Common myeloid progenitor, CD34-positive (primary cell): Measurements from ENCODE around the gene CDK5R1.
A peak's percentile ranks its signal among the peaks of the same experiment; 100 is the strongest.

Source experiments
- CTCF ChIA-PET: fragments of 350-600 bp; sonication (Branson Sonifier 250); formaldehyde crosslinking; loops from one replicate; lab custom pipeline; 2021; ENCODE audit warnings: antibody characterized with exemption; lab: Charles Lee
- POLR2A ChIA-PET: fragments of 350-600 bp; sonication (Branson Sonifier 250); formaldehyde crosslinking; loops from one replicate; lab custom pipeline; 2021; ENCODE audit warnings: antibody characterized with exemption; lab: Charles Lee
- DNase-seq, 3 donors: peaks; one replicate each; pipeline versions ENCODE4 v3.0.0 to v3.0.0-alpha.2; 2013
- H3K27ac ChIP-seq, 2 experiments: 1 replicate in 1 of 2; 2 replicates in 1 of 2; pipeline ENCODE4 v1.7.0; 2013; ENCODE audit warnings: inconsistent platforms in 2 of 2, low read length in 2 of 2, mild to moderate bottlenecking in 2 of 2, low read depth in 1 of 2, moderate library complexity in 1 of 2; ENCODE audit not compliant: severe bottlenecking in 2 of 2, insufficient read depth in 1 of 2, poor library complexity in 1 of 2
- H3K27me3 ChIP-seq, 5 experiments: replicated peaks in 2 of 5; 1 replicate in 3 of 5; 2 replicates in 2 of 5; pipeline versions ENCODE4 v1.6.1 to v1.7.0; 2013; ENCODE audit warnings: low read length in 4 of 5, mild to moderate bottlenecking in 2 of 5, moderate library complexity in 2 of 5, inconsistent platforms in 1 of 5; ENCODE audit not compliant: insufficient read depth in 5 of 5, control insufficient read depth in 4 of 5
- H3K36me3 ChIP-seq, 4 experiments: 1 replicate in 2 of 4; 2 replicates in 2 of 4; pipeline versions ENCODE4 v1.6.1 to v1.7.0; 2013; ENCODE audit warnings: low read length in 3 of 4, control low read depth in 1 of 4, mild to moderate bottlenecking in 1 of 4; ENCODE audit not compliant: control insufficient read depth in 4 of 4, insufficient read depth in 4 of 4
- H3K4me1 ChIP-seq, 4 experiments: 1 replicate in 3 of 4; 2 replicates in 1 of 4; pipeline versions ENCODE4 v1.6.1 to v1.7.1; 2013; ENCODE audit warnings: low read length in 3 of 4, mild to moderate bottlenecking in 3 of 4, control low read depth in 1 of 4, inconsistent platforms in 1 of 4, moderate library complexity in 1 of 4; ENCODE audit not compliant: control insufficient read depth in 4 of 4, insufficient read depth in 4 of 4; ENCODE audit errors: control extremely low read depth in 1 of 4
- H3K4me3 ChIP-seq, 7 experiments: 1 replicate in 4 of 7; 2 replicates in 3 of 7; pipeline versions ENCODE4 v1.5.1 to v1.7.0; 2013; ENCODE audit warnings: mild to moderate bottlenecking in 7 of 7, low read length in 6 of 7, moderate library complexity in 6 of 7, inconsistent platforms in 2 of 7, low read depth in 2 of 7, control low read depth in 1 of 7; ENCODE audit not compliant: insufficient read depth in 4 of 7, control insufficient read depth in 1 of 7; ENCODE audit errors: extremely low read depth in 1 of 7
- H3K9me3 ChIP-seq, 5 experiments: 1 replicate in 4 of 5; 2 replicates in 1 of 5; pipeline versions ENCODE4 v1.6.1 to v1.7.1; 2013; ENCODE audit warnings: low read length in 4 of 5, mild to moderate bottlenecking in 2 of 5, inconsistent platforms in 1 of 5, low read depth in 1 of 5, moderate library complexity in 1 of 5; ENCODE audit not compliant: control insufficient read depth in 4 of 5, insufficient read depth in 2 of 5; ENCODE audit errors: control extremely low read depth in 1 of 5
- WGBS: methylation state at CpG from one replicate; pipeline ENCODE4 v1.1.5; 2013; ENCODE audit not compliant: insufficient coverage; 5-methylcytosine and 5-hydroxymethylcytosine counted together

Gene CDK5R1

GRCh38 chr17:32525122-32525521 lies 38.3 kb downstream of the CDK5R1 start:
- 76% methylated on average over 2 of the region's 4 CpGs for WGBS
- Histone ChIP-seq H3K36me3 (no peaks in the 10 kb centered on the region), H3K4me3 (no peak overlapping the region), H3K9me3 (no peaks in the 10 kb centered on the region), H3K4me1 (peaks cover 0 to 6% (median 3%) of the 10 kb centered on the region in 4 experiments), H3K27me3 (peaks cover 0 to 17% (median 8%) of the 10 kb centered on the region in 5 experiments), H3K27ac (no peak overlapping the region)
- POLR2A ChIA-PET: no interaction called here
- CTCF ChIA-PET: no interaction called here
- DNase-seq: peak in 1 of 3 donors; percentile 21

- H3K9me3 ChIP-seq: no peaks in the 10 kb centered on the region
- H3K27me3 ChIP-seq: peaks cover 0 to 3% (median 0%) of the 10 kb centered on the region in 5 experiments
- 98% methylated on average over 4 of the region's 4 CpGs for WGBS
- ChIA-PET POLR2A (no interaction called here), CTCF (interaction anchor here (1.4 kb wide), 1 partner anchor 15 kb away, joined by 3 read pairs; no protein-coding TSS in a partner anchor)
- H3K36me3 ChIP-seq: no peaks in the 10 kb centered on the region
- H3K4me1 ChIP-seq: no peaks in the 10 kb centered on the region
- H3K4me3 ChIP-seq: no peak overlapping the region
- H3K27ac ChIP-seq: no peak overlapping the region
- no peak for DNase-seq
Observed at GRCh38 chr17:32527146-32527545, 40.4 kb downstream of the CDK5R1 start.

GRCh38 chr17:32528825-32529224 lies 42.0 kb downstream of the CDK5R1 start:
- DNase-seq: no peak

GRCh38 chr17:32529604-32530003 lies 42.8 kb downstream of the CDK5R1 start:
- ChIA-PET POLR2A (no interaction called here), CTCF (no interaction called here)
- no peak overlapping the region for H3K4me3 ChIP-seq
- WGBS: 91% methylated on average over 9 of the region's 10 CpGs
- no peaks in the 10 kb centered on the region for H3K36me3 ChIP-seq
- peaks cover 0 to 1% (median 0%) of the 10 kb centered on the region in 5 experiments for H3K27me3 ChIP-seq
- H3K27ac ChIP-seq: no peak overlapping the region
- no peaks in the 10 kb centered on the region for H3K9me3 ChIP-seq
- no peak for DNase-seq
- no peaks in the 10 kb centered on the region for H3K4me1 ChIP-seq

More at GRCh38 chr17:32528825-32529224, 42.0 kb downstream of the CDK5R1 start:
- no peaks in the 10 kb centered on the region for H3K36me3 ChIP-seq
- H3K27me3 ChIP-seq: peaks cover 0 to 1% (median 0%) of the 10 kb centered on the region in 5 experiments
- H3K27ac ChIP-seq: no peak overlapping the region
- H3K9me3 ChIP-seq: no peaks in the 10 kb centered on the region
- no peaks in the 10 kb centered on the region for H3K4me1 ChIP-seq
- POLR2A ChIA-PET: no interaction called here
- no peak overlapping the region for H3K4me3 ChIP-seq
- 88% methylated on average over 6 of the region's 7 CpGs for WGBS
- CTCF ChIA-PET: no interaction called here

- WGBS: 88% methylated on average over 3 of the region's 3 CpGs
- no peaks in the 10 kb centered on the region for H3K4me1 ChIP-seq
- H3K4me3 ChIP-seq: no peak overlapping the region
- no peak overlapping the region for H3K27ac ChIP-seq
- ChIA-PET POLR2A (no interaction called here), CTCF (no interaction called here)
- H3K27me3 ChIP-seq: no peaks in the 10 kb centered on the region
- no peaks in the 10 kb centered on the region for H3K36me3 ChIP-seq
- no peak for DNase-seq
- H3K9me3 ChIP-seq: no peaks in the 10 kb centered on the region
Observed at GRCh38 chr17:32533296-32533695, 46.5 kb downstream of the CDK5R1 start.

DNA sequence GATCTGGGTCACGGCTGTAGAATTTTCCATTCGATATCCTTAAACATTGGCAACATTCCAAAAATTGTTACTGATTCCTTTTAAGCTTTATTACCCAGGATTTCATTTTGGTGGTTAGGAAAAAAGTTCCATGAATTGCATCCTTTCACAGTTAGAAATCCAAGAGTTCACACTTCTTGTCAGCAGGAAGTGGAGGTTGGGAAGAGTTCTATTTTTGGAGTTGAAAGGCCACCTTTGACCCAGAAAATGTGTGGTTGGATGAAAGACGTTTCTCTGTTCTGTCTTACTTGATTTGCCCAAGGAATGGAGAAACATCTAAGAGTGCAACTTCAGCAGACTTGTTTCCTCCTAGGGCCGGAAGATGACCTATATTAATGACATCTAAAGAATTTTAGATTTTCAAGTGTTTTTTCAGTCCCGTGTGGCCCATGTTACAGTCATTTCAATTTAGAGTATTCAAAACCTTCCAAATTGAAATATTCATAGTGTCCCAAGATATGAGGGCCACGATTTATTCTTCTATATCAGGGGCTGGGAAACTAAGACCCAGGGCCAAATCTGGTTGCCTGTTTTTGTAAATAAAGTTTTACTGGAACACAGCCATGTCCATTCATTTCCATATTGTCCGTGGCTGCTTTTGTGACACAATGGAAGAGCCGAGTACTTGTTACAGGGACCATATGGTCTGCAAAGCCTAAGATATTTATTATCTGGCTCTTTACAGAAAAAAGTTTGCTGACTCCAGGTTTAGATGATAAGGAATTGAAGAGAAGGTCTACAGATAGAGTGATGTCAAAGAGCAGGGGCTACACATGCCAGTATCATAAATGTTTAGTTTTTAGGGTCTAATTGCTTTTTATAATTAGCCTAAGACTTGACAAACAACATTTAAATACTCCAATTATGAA lies 50.2 kb downstream of the CDK5R1 start:
- H3K4me1 ChIP-seq: no peaks in the 10 kb centered on the region
- no peaks in the 10 kb centered on the region for H3K9me3 ChIP-seq
- 96% methylated on average over 4 of the region's 8 CpGs for WGBS
- no peaks in the 10 kb centered on the region for H3K36me3 ChIP-seq
- POLR2A ChIA-PET: no interaction called here
- CTCF ChIA-PET: interaction anchor here (1.2 kb wide), 1 partner anchor 19 kb away, joined by 3 read pairs; no protein-coding TSS in a partner anchor
- H3K27ac ChIP-seq: no peak overlapping the region
- no peak overlapping the region for H3K4me3 ChIP-seq
- no peaks in the 10 kb centered on the region for H3K27me3 ChIP-seq
- DNase-seq: no peak
